DLD1 (cell line): ENCODE results near the gene PABPN1.
"Not testable (repeated sequence)": the region's sequence is repeated elsewhere in the genome, so short reads cannot be mapped to it uniquely, and the experiment has no call there.

Source experiments
- in situ Hi-C: cut with HindIII; loops from 2 replicates; pipeline ENCODE4 v1.10.0; 2017; ENCODE audit warnings: low sequenced_read_pairs

PABPN1 gene

GRCh38 chr14:23320584-23321571 is at the start of gene PABPN1:
Gene PABPN1, plus strand, starts transcription at chr14:23321457. Its CDS starts 13 bp downstream, at chr14:23321470.
- in situ Hi-C loops: no loop called here

- in situ Hi-C loops: no loop called here
Observed at GRCh38 chr14:23275412-23275811, 45.8 kb upstream of the PABPN1 start.

- in situ Hi-C loops: no loop called here
Observed at GRCh38 chr14:23277189-23277588, 44.1 kb upstream of the PABPN1 start.

- in situ Hi-C loops: not testable (repeated sequence)
Observed at GRCh38 chr14:23277928-23278327, 43.3 kb upstream of the PABPN1 start.

- in situ Hi-C loops: no loop called here
Observed at GRCh38 chr14:23281247-23281646, 40.0 kb upstream of the PABPN1 start.

- in situ Hi-C loops: no loop called here
Observed at GRCh38 chr14:23284654-23285529, 36.4 kb upstream of the PABPN1 start.

GRCh38 chr14:23285530-23286019 is 35.7 kb upstream of the PABPN1 start:
- in situ Hi-C loops: no loop called here

- in situ Hi-C loops: no loop called here
Observed at GRCh38 chr14:23286020-23286901, 35.0 kb upstream of the PABPN1 start, which contains the start of gene HOMEZ. Gene HOMEZ, minus strand, starts transcription at chr14:23286132. Its CDS starts 180 bp downstream, at chr14:23285952.

- in situ Hi-C loops: no loop called here
Observed at GRCh38 chr14:23286902-23287479, 34.3 kb upstream of the PABPN1 start.

- in situ Hi-C loops: no loop called here
Observed at GRCh38 chr14:23294734-23295561, 26.3 kb upstream of the PABPN1 start.

GRCh38 chr14:23296012-23296777 is 25.1 kb upstream of the PABPN1 start:
- in situ Hi-C loops: no loop called here

- in situ Hi-C loops: no loop called here
Observed at GRCh38 chr14:23297096-23297495, 24.2 kb upstream of the PABPN1 start.

- in situ Hi-C loops: no loop called here
Observed at GRCh38 chr14:23297611-23298277, 23.5 kb upstream of the PABPN1 start.

- in situ Hi-C loops: no loop called here
Observed at GRCh38 chr14:23299211-23299957, 21.9 kb upstream of the PABPN1 start.

- in situ Hi-C loops: no loop called here
Observed at GRCh38 chr14:23299986-23300686, 21.1 kb upstream of the PABPN1 start.

- in situ Hi-C loops: no loop called here
Observed at GRCh38 chr14:23300687-23301223, 20.5 kb upstream of the PABPN1 start.
